ENCODE results near the gene BAIAP2.

BAIAP2 gene

DNA sequence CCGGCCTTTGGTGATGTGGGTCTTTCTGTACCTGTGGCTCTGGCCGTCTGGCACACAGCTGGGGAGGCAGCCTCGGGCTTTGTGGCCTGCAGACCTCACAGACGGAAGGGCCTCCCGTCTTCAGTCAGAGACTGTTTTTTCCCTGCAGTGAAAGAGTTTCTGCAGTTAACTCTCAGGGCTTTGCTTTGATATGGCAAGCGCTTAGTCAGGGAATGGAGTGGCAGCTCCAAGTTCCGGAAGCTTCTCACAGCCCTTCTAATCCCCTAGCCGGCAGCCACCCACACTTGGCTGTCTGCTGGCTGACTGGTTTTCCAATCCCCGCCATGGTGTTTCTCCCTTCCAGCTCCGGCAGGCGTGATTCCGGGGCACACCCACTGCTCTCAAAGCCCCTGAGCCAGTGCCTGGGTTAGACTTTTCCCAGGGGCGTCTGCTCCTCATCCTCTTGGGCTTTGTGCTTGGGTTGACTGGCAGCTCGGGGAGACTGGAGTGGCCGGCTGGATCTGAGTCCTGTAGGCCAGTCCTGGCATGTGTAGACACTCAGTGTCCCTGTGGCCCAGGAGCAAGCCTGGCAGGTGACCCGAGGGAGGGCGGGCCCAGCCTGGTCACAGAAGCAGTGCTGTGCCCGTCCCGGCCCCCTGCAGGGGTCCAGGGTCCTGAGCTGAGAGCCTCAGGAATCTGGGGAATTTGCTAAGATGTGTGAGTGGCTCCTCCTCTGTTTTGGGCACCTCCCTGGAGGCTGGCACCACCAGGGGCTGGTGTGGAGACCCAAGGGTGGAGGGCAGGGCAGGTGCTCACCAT is 29.9 kb downstream of the BAIAP2 start:
- Histone ChIP-seq H3K9ac (ENCODE audit: low read length in 2 of 2) (no peak overlapping the region), H3K4me1 (ENCODE audit: control insufficient read depth, insufficient read depth, low read length) (peaks cover 23% of the 10 kb centered on the region), H3K27ac (ENCODE audit: low read length) (no peak overlapping the region), H3K27me3 (ENCODE audit: control insufficient read depth in 1 of 2, insufficient read depth in 2 of 2, low read length in 2 of 2) (no peaks in the 10 kb centered on the region), H3K36me3 (ENCODE audit: control insufficient read depth in 2 of 2, insufficient read depth in 2 of 2, low read length in 2 of 2) (peaks cover 0 to 10% of the 10 kb centered on the region in 2 donors), H3K9me3 (ENCODE audit: control insufficient read depth in 2 of 2, low read length in 2 of 2) (no peaks in the 10 kb centered on the region), H3K4me3 (ENCODE audit: low read length in 2 of 2) (no peak overlapping the region)

GRCh38 chr17:81065500-81065899 is 30.5 kb downstream of the BAIAP2 start:
- peaks cover 23% of the 10 kb centered on the region for H3K4me1 ChIP-seq (ENCODE audit: control insufficient read depth, insufficient read depth, low read length)
- no peaks in the 10 kb centered on the region for H3K9me3 ChIP-seq (ENCODE audit: control insufficient read depth in 2 of 2, low read length in 2 of 2)
- H3K9ac ChIP-seq (ENCODE audit: low read length in 2 of 2) = no peak overlapping the region
- no peaks in the 10 kb centered on the region for H3K27me3 ChIP-seq (ENCODE audit: control insufficient read depth in 1 of 2, insufficient read depth in 2 of 2, low read length in 2 of 2)
- no peak overlapping the region for H3K4me3 ChIP-seq (ENCODE audit: low read length in 2 of 2)
- H3K27ac ChIP-seq (ENCODE audit: low read length) = no peak overlapping the region
- peaks cover 0 to 10% of the 10 kb centered on the region in 2 donors for H3K36me3 ChIP-seq (ENCODE audit: control insufficient read depth in 2 of 2, insufficient read depth in 2 of 2, low read length in 2 of 2)

GRCh38 chr17:81066072-81066471 is 31.1 kb downstream of the BAIAP2 start:
- H3K27ac ChIP-seq (ENCODE audit: low read length) = no peak overlapping the region

DNA sequence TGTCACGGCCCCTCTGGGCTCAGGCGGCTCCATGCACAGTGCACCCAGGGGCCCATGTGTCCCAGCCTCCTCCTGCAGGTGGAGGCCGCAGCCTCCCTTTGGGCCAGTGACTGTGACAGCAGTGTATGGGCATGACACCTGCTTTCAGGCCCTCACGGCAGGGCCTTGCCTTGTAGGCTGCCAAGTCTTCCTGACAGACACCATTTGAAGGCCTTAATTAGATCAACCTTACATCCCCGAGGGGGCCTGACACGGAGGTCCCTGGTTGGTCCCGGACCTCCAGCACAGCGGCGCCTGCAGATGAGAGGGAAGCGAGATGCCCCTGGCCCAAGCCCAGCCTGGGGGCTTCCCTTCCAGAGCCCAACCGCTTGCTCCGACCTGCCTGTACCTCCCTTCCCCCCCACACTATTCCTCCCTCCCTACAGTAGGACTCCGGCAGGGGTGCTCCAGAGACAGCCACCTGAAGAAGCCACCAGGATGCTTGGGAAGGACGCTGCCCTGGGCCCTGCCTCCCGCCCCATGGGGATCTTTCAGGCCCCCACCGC is 31.9 kb downstream of the BAIAP2 start:
- H3K36me3 ChIP-seq (ENCODE audit: control insufficient read depth in 2 of 2, insufficient read depth in 2 of 2, low read length in 2 of 2) = peaks cover 0 to 5% of the 10 kb centered on the region in 2 donors

More at GRCh38 chr17:81066072-81066471, 31.1 kb downstream of the BAIAP2 start:
- Histone ChIP-seq H3K4me3 (ENCODE audit: low read length in 2 of 2) (no peak overlapping the region), H3K36me3 (ENCODE audit: control insufficient read depth in 2 of 2, insufficient read depth in 2 of 2, low read length in 2 of 2) (peaks cover 0 to 10% of the 10 kb centered on the region in 2 donors), H3K9me3 (ENCODE audit: control insufficient read depth in 2 of 2, low read length in 2 of 2) (no peaks in the 10 kb centered on the region), H3K4me1 (ENCODE audit: control insufficient read depth, insufficient read depth, low read length) (peaks cover 23% of the 10 kb centered on the region), H3K27me3 (ENCODE audit: control insufficient read depth in 1 of 2, insufficient read depth in 2 of 2, low read length in 2 of 2) (no peaks in the 10 kb centered on the region), H3K9ac (ENCODE audit: low read length in 2 of 2) (no peak overlapping the region)

DNA sequence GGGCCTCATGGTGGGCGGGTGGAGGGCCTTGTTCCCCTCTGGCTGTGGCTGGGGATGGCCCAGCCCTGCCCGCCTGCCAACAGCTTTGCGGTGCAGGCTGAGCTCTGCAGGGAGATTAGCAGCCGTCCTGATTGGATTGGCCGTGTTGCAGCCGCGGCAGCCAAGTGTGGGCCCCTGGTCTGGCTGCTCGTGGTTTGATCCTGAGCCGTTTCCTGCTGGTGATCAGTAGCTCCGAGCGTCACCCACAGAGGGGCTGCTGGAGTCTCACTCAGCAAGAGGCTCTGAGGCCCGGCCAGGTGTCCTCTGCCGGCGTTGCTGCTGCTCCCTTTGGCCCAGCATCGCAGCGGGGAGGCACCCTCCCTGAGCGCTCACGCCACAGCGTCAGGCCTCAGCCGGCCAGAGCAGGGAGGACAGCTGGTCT is 32.5 kb downstream of the BAIAP2 start:
- H3K36me3 ChIP-seq (ENCODE audit: control insufficient read depth in 2 of 2, insufficient read depth in 2 of 2, low read length in 2 of 2) = peaks cover 3 to 7% of the 10 kb centered on the region in 2 donors
- peaks cover 23% of the 10 kb centered on the region for H3K4me1 ChIP-seq (ENCODE audit: control insufficient read depth, insufficient read depth, low read length)
- H3K27me3 ChIP-seq (ENCODE audit: control insufficient read depth in 1 of 2, insufficient read depth in 2 of 2, low read length in 2 of 2) = no peaks in the 10 kb centered on the region
- no peak overlapping the region for H3K4me3 ChIP-seq (ENCODE audit: low read length in 2 of 2)
- no peak overlapping the region for H3K27ac ChIP-seq (ENCODE audit: low read length)
- no peaks in the 10 kb centered on the region for H3K9me3 ChIP-seq (ENCODE audit: control insufficient read depth in 2 of 2, low read length in 2 of 2)
- H3K9ac ChIP-seq (ENCODE audit: low read length in 2 of 2) = no peak overlapping the region

More for the DNA sequence above, 31.9 kb downstream of the BAIAP2 start:
- no peaks in the 10 kb centered on the region for H3K27me3 ChIP-seq (ENCODE audit: control insufficient read depth in 1 of 2, insufficient read depth in 2 of 2, low read length in 2 of 2)
- no peaks in the 10 kb centered on the region for H3K9me3 ChIP-seq (ENCODE audit: control insufficient read depth in 2 of 2, low read length in 2 of 2)
- H3K9ac ChIP-seq (ENCODE audit: low read length in 2 of 2) = no peak overlapping the region
- H3K4me3 ChIP-seq (ENCODE audit: low read length in 2 of 2) = no peak overlapping the region
- H3K27ac ChIP-seq (ENCODE audit: low read length) = no peak overlapping the region
- H3K4me1 ChIP-seq (ENCODE audit: control insufficient read depth, insufficient read depth, low read length) = peaks cover 23% of the 10 kb centered on the region

GRCh38 chr17:81068411-81069134 is 33.6 kb downstream of the BAIAP2 start:
- H3K4me3 ChIP-seq (ENCODE audit: low read length in 2 of 2) = no peak overlapping the region
- H3K9me3 ChIP-seq (ENCODE audit: control insufficient read depth in 2 of 2, low read length in 2 of 2) = no peaks in the 10 kb centered on the region
- H3K27ac ChIP-seq (ENCODE audit: low read length) = no peak overlapping the region
- peaks cover 22% of the 10 kb centered on the region for H3K4me1 ChIP-seq (ENCODE audit: control insufficient read depth, insufficient read depth, low read length)
- H3K27me3 ChIP-seq (ENCODE audit: control insufficient read depth in 1 of 2, insufficient read depth in 2 of 2, low read length in 2 of 2) = no peaks in the 10 kb centered on the region
- peaks cover 3 to 6% of the 10 kb centered on the region in 2 donors for H3K36me3 ChIP-seq (ENCODE audit: control insufficient read depth in 2 of 2, insufficient read depth in 2 of 2, low read length in 2 of 2)
- H3K9ac ChIP-seq (ENCODE audit: low read length in 2 of 2) = no peak overlapping the region

- Histone ChIP-seq H3K9me3 (ENCODE audit: control insufficient read depth in 2 of 2, low read length in 2 of 2) (no peaks in the 10 kb centered on the region), H3K4me1 (ENCODE audit: control insufficient read depth, insufficient read depth, low read length) (peaks cover 17% of the 10 kb centered on the region), H3K36me3 (ENCODE audit: control insufficient read depth in 2 of 2, insufficient read depth in 2 of 2, low read length in 2 of 2) (peaks cover 3% of the 10 kb centered on the region in 2 donors), H3K9ac (ENCODE audit: low read length in 2 of 2) (no peak overlapping the region), H3K27me3 (ENCODE audit: control insufficient read depth in 1 of 2, insufficient read depth in 2 of 2, low read length in 2 of 2) (no peaks in the 10 kb centered on the region), H3K4me3 (ENCODE audit: low read length in 2 of 2) (no peak overlapping the region), H3K27ac (ENCODE audit: low read length) (no peak overlapping the region)
Measured at GRCh38 chr17:81069135-81069645, 34.2 kb downstream of the BAIAP2 start.

GRCh38 chr17:81070541-81071246 is 35.7 kb downstream of the BAIAP2 start:
- Histone ChIP-seq H3K27me3 (ENCODE audit: control insufficient read depth in 1 of 2, insufficient read depth in 2 of 2, low read length in 2 of 2) (no peaks in the 10 kb centered on the region), H3K4me1 (ENCODE audit: control insufficient read depth, insufficient read depth, low read length) (peaks cover 14% of the 10 kb centered on the region), H3K36me3 (ENCODE audit: control insufficient read depth in 2 of 2, insufficient read depth in 2 of 2, low read length in 2 of 2) (peaks cover 3% of the 10 kb centered on the region in 2 donors), H3K9me3 (ENCODE audit: control insufficient read depth in 2 of 2, low read length in 2 of 2) (no peaks in the 10 kb centered on the region), H3K9ac (ENCODE audit: low read length in 2 of 2) (no peak overlapping the region), H3K4me3 (ENCODE audit: low read length in 2 of 2) (no peak overlapping the region), H3K27ac (ENCODE audit: low read length) (no peak overlapping the region)

GRCh38 chr17:81071761-81072741 is 37.1 kb downstream of the BAIAP2 start:
- Histone ChIP-seq H3K4me3 (ENCODE audit: low read length in 2 of 2) (no peak overlapping the region), H3K36me3 (ENCODE audit: control insufficient read depth in 2 of 2, insufficient read depth in 2 of 2, low read length in 2 of 2) (peaks cover 5 to 7% of the 10 kb centered on the region in 2 donors), H3K9ac (ENCODE audit: low read length in 2 of 2) (no peak overlapping the region), H3K4me1 (ENCODE audit: control insufficient read depth, insufficient read depth, low read length) (peaks cover 12% of the 10 kb centered on the region), H3K27me3 (ENCODE audit: control insufficient read depth in 1 of 2, insufficient read depth in 2 of 2, low read length in 2 of 2) (no peaks in the 10 kb centered on the region), H3K9me3 (ENCODE audit: control insufficient read depth in 2 of 2, low read length in 2 of 2) (no peaks in the 10 kb centered on the region), H3K27ac (ENCODE audit: low read length) (no peak overlapping the region)
